Measurements from ENCODE around the gene SYT1. TPM values are rescaled to one million over a fixed set of nuclear protein-coding genes. Genes with fewer than 3 reads are reported as not detected.

SYT1 gene
- total RNA-seq, 1 experiment from 2014 or later = 15.8 TPM

- Histone ChIP-seq H3K23me2 (ENCODE audit: insufficient read length, low read depth, low read length, poor library complexity, severe bottlenecking) (no peaks in the 10 kb centered on the region), H2BK12ac (ENCODE audit: insufficient read length, low read depth, low read length) (no peak overlapping the region), H2BK15ac (ENCODE audit: low read depth, low read length) (no peak overlapping the region), H3K9me3 (ENCODE audit: control insufficient read depth, low read depth, low read length) (no peaks in the 10 kb centered on the region), H3T11ph (ENCODE audit: low read length) (no peak overlapping the region), H4K91ac (ENCODE audit: insufficient read length, low read depth, low read length) (no peak overlapping the region), H3K79me1 (ENCODE audit: insufficient read depth, low read depth, low read length, poor library complexity, severe bottlenecking) (no peaks in the 10 kb centered on the region), H4K5ac (ENCODE audit: insufficient read length, low read depth, low read length) (no peak overlapping the region), H2AFZ (ENCODE audit: low read length) (no peak overlapping the region), H3K4me2 (ENCODE audit: insufficient read depth, insufficient read length, low read length) (no peak overlapping the region), H4K20me1 (ENCODE audit: control insufficient read depth, insufficient read depth, insufficient read length) (no peaks in the 10 kb centered on the region), H3K9ac (ENCODE audit: extremely low read depth, insufficient read length, low read length) (no peak overlapping the region), H3K4me1 (ENCODE audit: insufficient read depth, low read length) (no peaks in the 10 kb centered on the region), H3K18ac (ENCODE audit: insufficient read length, low read depth, low read length) (no peak overlapping the region), H2AK5ac (ENCODE audit: insufficient read length, low read length) (no peak overlapping the region), H3K56ac (ENCODE audit: insufficient read length, low read depth, low read length) (no peak overlapping the region), H3K27me3 (ENCODE audit: insufficient read depth, low read length) (no peaks in the 10 kb centered on the region; the same call in none of the 2 replicates), H4K8ac (replicated peaks; ENCODE audit: insufficient read length, low read depth, low read length) (no peak overlapping the region), H3K27ac (ENCODE audit: insufficient read length, low read depth, low read length) (no peak overlapping the region), H2BK5ac (ENCODE audit: insufficient read length, low read length) (no peak overlapping the region), H2BK20ac (ENCODE audit: low read depth, low read length, poor library complexity, severe bottlenecking) (no peak overlapping the region), H3K14ac (ENCODE audit: insufficient read depth, low read length) (no peak overlapping the region), H3K79me2 (ENCODE audit: insufficient read depth, low read length) (no peaks in the 10 kb centered on the region), H2BK120ac (ENCODE audit: low read depth, low read length, poor library complexity, severe bottlenecking) (no peak overlapping the region), H3K4ac (ENCODE audit: low read depth, low read length) (no peak overlapping the region), H3K23ac (ENCODE audit: insufficient read length, low read depth, low read length) (no peak overlapping the region)
- Mint-ChIP-seq H3K36me3 (ENCODE audit: insufficient read depth in 1 of 3, low read depth in 3 of 3) (peaks cover 0 to 4% (median 0%) of the 10 kb centered on the region in 3 experiments; a peak in 3 of 7 replicates), H3K4me1 (no peaks in the 10 kb centered on the region), H3K27ac (no peak overlapping the region), H3K9me3 (no peaks in the 10 kb centered on the region), H3K4me3 (no peak overlapping the region), H3K27me3 (ENCODE audit: low read depth) (no peaks in the 10 kb centered on the region)
- DNase-seq = no peak
- no peak for TF ChIP-seq CTCF (conservative IDR thresholded peaks at IDR 0.05)
- WGBS (ENCODE audit: extremely low coverage, insufficient read length, low lambda C conversion rate) = no CpG with 5 or more reads among the region's 2 CpGs
Measured at GRCh38 chr12:79255288-79255687, 390.7 kb downstream of the SYT1 start.

All from H9 (cell line).